ENCODE measurements around the gene RANBP9. TPM values are rescaled to one million over a fixed set of nuclear protein-coding genes. Genes with fewer than 3 reads are reported as not detected.

RANBP9 gene
- total and polyA plus RNA-seq, 2 of the 13 experiments (the other 11 are each of a cell fraction or from before 2014, with no cell fraction given) = 26.6 to 30.6 TPM

DNA sequence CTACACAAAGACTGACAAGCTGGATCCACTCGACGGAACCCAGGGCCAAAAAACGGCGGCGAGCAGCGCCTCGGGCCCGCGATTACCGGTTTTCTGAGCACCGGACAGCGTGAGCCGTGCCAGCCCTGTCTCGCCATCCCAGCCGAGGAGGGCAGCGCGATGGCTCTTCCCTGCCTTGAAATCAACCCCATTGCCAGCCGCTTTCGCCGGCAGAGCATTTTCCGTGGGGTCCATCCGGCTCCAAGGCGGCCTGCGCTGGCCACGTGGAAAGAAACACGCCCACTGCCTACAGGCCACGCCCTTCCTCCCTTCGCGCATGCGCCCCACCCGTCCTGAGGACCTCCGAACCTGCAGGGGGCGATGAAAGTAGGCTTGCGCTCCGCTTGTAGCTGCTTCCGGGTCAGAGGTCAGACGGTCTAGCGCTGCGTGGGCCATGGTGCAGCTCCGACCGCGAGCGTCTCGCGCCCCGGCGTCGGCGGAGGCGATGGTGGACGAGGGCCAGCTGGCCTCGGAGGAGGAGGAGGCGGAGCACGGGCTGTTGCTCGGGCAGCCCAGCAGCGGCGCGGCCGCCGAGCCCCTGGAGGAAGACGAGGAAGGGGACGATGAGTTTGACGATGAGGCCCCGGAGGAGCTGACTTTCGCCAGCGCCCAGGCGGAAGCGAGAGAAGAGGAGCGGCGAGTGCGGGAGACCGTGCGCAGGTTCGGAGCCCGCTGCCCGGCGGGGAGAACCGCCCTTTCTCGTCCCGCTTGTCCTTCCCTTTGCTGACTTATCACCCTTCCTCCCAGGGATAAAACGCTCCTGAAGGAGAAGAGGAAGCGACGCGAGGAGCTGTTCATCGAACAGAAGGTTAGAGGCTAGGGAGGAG, 96.5 kb downstream of the RANBP9 start, which contains the start of gene NOL7 (continued):
- TF ChIP-seq, protein P1, sequence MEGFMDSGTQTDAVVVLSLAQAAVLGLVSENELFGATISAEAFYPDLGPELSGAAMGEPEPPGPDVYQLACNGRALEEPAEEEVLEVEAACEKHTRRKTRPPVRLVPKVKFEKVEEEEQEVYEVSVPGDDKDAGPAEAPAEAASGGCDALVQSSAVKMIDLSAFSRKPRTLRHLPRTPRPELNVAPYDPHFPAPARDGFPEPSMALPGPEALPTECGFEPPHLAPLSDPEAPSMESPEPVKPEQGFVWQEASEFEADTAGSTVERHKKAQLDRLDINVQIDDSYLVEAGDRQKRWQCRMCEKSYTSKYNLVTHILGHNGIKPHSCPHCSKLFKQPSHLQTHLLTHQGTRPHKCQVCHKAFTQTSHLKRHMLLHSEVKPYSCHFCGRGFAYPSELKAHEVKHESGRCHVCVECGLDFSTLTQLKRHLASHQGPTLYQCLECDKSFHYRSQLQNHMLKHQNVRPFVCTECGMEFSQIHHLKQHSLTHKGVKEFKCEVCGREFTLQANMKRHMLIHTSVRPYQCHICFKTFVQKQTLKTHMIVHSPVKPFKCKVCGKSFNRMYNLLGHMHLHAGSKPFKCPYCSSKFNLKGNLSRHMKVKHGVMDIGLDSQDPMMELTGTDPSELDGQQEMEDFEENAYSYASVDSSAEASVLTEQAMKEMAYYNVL (CRISPR knock-in tag; IDR thresholded peaks at IDR 0.05; ENCODE audit: borderline replicate concordance) = peak; percentile 92
- TF ChIP-seq ZNF766 (CRISPR knock-in tag; IDR thresholded peaks at IDR 0.05; ENCODE audit: borderline replicate concordance) (peak; percentile 87), KLF12 (CRISPR knock-in tag; IDR thresholded peaks at IDR 0.05; ENCODE audit: borderline replicate concordance) (peak; percentile 93), CTCF (CRISPR knock-in tag; IDR thresholded peaks at IDR 0.05) (peak; percentile 100), ZNF570 (CRISPR knock-in tag; IDR thresholded peaks at IDR 0.05; ENCODE audit: borderline replicate concordance) (peak; percentile 73; the same call in 1 of the 2 replicates), MXD4 (CRISPR knock-in tag; IDR thresholded peaks at IDR 0.05) (peak; percentile 100), IKZF1 (IDR thresholded peaks at IDR 0.05) (no peak), SMAD3 (CRISPR knock-in tag; IDR thresholded peaks at IDR 0.05) (peak; percentile 96), ZFP82 (CRISPR knock-in tag; IDR thresholded peaks at IDR 0.05; ENCODE audit: borderline replicate concordance) (peak; percentile 87), ZNF331 (CRISPR knock-in tag; IDR thresholded peaks at IDR 0.05) (peak; percentile 99), ZNF784 (CRISPR knock-in tag; IDR thresholded peaks at IDR 0.05; ENCODE audit: borderline replicate concordance) (peak; percentile 99), AHR (CRISPR knock-in tag; IDR thresholded peaks at IDR 0.05) (peak; percentile 72; the same call in 1 of the 2 replicates), ETS1 (CRISPR knock-in tag; IDR thresholded peaks at IDR 0.05) (no peak), ZNF274 (CRISPR knock-in tag; IDR thresholded peaks at IDR 0.05) (peak; percentile 99), THAP7 (CRISPR knock-in tag; IDR thresholded peaks at IDR 0.05) (peak; percentile 98), YEATS2 (CRISPR knock-in tag; IDR thresholded peaks at IDR 0.05; ENCODE audit: borderline replicate concordance) (peak; percentile 98), ZSCAN9 (CRISPR knock-in tag; IDR thresholded peaks at IDR 0.05; ENCODE audit: borderline replicate concordance) (peak; percentile 97), ZNF83 (CRISPR knock-in tag; IDR thresholded peaks at IDR 0.05; ENCODE audit: borderline replicate concordance) (peak; percentile 79; the same call in 1 of the 2 replicates)
- TF ChIP-seq, protein P2, sequence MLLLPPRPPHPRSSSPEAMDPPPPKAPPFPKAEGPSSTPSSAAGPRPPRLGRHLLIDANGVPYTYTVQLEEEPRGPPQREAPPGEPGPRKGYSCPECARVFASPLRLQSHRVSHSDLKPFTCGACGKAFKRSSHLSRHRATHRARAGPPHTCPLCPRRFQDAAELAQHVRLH (CRISPR knock-in tag; IDR thresholded peaks at IDR 0.05; ENCODE audit: borderline replicate concordance, low read depth) = peak; percentile 93
- TF ChIP-seq, protein P3, sequence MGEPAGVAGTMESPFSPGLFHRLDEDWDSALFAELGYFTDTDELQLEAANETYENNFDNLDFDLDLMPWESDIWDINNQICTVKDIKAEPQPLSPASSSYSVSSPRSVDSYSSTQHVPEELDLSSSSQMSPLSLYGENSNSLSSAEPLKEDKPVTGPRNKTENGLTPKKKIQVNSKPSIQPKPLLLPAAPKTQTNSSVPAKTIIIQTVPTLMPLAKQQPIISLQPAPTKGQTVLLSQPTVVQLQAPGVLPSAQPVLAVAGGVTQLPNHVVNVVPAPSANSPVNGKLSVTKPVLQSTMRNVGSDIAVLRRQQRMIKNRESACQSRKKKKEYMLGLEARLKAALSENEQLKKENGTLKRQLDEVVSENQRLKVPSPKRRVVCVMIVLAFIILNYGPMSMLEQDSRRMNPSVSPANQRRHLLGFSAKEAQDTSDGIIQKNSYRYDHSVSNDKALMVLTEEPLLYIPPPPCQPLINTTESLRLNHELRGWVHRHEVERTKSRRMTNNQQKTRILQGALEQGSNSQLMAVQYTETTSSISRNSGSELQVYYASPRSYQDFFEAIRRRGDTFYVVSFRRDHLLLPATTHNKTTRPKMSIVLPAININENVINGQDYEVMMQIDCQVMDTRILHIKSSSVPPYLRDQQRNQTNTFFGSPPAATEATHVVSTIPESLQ (CRISPR knock-in tag; conservative IDR thresholded peaks at IDR 0.05) = no peak; the same call in 1 of the 2 replicates
